Uterine smooth muscle cell (primary cell): ENCODE results near the gene ZNF775. TPM values are rescaled to one million over a fixed set of nuclear protein-coding genes. Genes with fewer than 3 reads are reported as not detected.

ENCODE experiments used
- total RNA-seq: library from RNA; depleted of rRNA; stranded (reverse); fragments of >200 nt; gene quantifications from 2 replicates; pipeline ENCODE4 v1.2.3, GENCODE V29; 2014

ZNF775 gene
- 6.3 and 7.5 TPM in 2 replicates for total RNA-seq

DNA sequence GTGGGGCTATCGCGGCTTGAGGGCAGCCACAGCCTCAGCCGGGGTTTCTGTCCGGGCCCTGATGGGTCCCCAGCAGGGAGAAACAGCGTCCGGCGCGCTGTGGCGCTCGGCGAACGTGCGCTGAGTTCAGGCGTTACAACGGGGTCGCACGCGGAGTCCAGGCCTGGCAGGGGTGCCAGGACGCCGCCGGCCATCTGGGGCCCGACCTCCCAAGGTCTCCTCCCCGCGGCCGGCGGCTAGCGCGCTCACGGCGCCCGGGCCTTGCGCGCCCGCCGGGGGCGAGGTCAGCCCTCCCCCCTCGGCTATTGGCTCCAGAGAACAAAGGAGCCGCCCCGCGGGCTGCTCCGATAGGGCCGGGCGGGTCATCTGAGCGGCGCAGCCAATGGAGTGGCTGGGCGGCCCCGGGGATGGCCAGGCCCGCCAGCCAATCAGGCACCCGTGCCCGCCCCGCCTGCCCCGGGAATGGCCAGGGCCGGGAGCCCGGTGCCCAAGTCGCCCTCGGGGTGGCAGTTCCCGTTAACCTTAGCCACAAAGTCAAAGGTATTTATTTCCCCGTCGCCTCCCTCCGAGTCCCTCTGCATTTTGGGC lies at the start of gene ZNF775:
ZNF775 (plus strand) TSS at position 478 of the 588 bp plus-strand sequence. CDS start 9,141 bp downstream, outside the sequence.

DNA sequence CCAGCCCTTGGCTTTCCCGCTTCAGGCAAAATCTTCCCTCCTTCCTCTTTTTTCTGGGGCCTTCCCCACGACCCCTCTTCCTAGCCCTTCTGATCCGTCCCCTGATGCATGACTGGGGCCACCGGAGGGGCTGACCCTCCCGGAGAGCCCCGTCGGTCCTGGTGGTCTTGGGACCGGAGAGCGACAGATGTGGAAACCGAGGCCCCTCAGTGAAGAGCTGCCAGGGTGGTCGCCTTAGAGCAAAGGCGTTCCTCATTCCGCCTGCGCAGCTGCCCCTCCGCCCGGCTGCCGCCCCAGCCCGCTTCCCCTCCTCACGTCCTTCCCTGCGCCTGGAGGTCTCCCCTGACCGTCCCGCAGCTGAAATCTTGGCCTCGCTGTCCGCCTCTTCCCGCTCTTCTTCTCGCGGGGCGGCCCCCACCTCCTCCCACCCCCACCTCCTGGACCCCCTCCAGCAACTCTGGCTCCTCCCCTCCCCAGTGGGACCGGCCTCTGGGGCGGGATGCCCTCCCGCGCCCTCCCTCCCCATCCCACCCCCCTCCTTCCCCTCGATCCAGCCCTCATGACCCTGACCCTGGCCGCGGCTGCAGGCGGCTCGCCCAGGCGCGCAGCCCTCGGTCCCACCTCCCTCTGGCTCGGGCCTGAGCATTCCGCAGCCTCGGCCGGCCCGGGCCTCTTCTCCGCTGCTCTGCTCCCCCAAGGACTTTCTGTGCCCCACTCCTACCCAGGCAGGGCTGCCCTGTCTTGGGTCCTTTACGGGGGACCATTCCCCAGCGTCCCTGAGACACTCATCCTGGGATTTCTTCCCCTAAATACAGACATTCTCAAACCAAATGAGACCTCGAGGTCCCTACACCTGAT lies 37.6 kb upstream of the ZNF775 start, which contains the start of gene RARRES2:
RARRES2 (minus strand) TSS at position 367 of the 858 bp plus-strand sequence. CDS start 1,020 bp downstream, outside the sequence.

DNA sequence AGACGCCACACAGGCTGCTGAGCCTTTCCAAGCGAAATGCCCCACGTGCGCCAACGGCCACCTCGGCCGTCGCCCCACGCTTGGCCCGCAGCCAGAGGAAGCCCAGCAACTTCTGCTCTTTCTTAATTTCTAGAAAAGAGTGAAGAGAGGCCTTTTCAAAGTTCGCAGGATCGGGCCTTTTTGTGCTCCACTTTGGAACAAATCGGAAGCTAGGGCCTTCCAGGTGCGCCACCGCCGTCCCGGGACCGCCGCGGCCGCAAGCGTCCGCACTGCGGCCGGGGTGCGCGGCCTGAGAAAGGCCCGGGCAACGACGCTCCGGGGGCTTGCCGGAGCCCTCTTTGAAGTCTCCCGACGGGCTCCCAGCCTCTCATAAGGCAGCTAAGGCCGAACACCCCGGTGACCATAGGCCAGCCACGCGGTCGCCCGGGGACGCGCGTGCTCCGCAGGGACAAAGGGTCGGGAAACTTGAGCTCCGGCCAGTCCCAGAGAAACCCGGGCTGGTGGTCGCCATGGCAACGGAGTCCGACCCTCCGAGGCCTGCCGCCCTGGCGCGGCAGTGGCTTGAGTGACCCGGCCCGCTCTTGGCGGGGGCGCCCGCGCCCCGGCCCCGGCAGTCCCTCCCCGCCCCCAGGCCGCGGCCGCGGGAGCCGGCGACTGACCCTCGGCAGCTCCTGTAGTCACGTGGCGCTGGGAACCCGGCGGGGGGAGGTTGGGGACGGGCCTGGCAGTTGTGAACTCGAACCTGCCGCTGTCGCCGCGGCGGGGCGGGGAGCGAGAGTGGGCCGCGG lies 10.8 kb upstream of the ZNF775 start, which contains the start of gene REPIN1:
REPIN1 (plus strand) TSS at position 727 of the 788 bp plus-strand sequence. CDS start 890 bp downstream, outside the sequence.

Other genes with a start within 250 kb of the ZNF775 start
- gene LRRC61, start 56.0 kb upstream of the ZNF775 start, total RNA-seq, result 1.9 and 2.2 TPM in 2 replicates
- 1.00 and 1.5 TPM in 2 replicates for gene ACTR3C, start 55.8 kb upstream of the ZNF775 start, total RNA-seq
- 3.3 and 27.1 TPM in 2 replicates for gene RARRES2, start 37.7 kb upstream of the ZNF775 start, total RNA-seq
- 55.6 and 67.2 TPM in 2 replicates for gene REPIN1, start 10.5 kb upstream of the ZNF775 start, total RNA-seq
- gene GIMAP8, start 71.3 kb downstream of the ZNF775 start, total RNA-seq, result under 0.01 and 0.12 TPM in 2 replicates
- 0.11 TPM in 1 of 2 replicates, not detected in the other for gene GIMAP7, start 135.5 kb downstream of the ZNF775 start, total RNA-seq
- 0.44 and 0.50 TPM in 2 replicates for gene GIMAP4, start 188.1 kb downstream of the ZNF775 start, total RNA-seq